Tibial nerve (tissue), 4 donors: ENCODE results near the gene ROBO1.

Experiments used
- CTCF ChIP-seq, 5 experiments: fragments of 200-600 bp in 3 of 5; fragments of 450-650 bp in 2 of 5; sonication (generic) in 3 of 5; IDR thresholded peaks; one replicate each; pipeline ENCODE4 v1.5.1; 2016 to 2019; ENCODE audit warnings: antibody characterized with exemption in 5 of 5, mild to moderate bottlenecking in 3 of 5, moderate library complexity in 2 of 5
- EP300 ChIP-seq, 2 donors: sonication (generic); formaldehyde crosslinking; IDR thresholded peaks; one replicate each; pipeline ENCODE4 v1.6.1; 2017; ENCODE audit warnings: antibody characterized with exemption in 2 of 2, mild to moderate bottlenecking in 1 of 2
- POLR2A ChIP-seq, 2 donors: fragments of 450-650 bp; IDR thresholded peaks; one replicate each; pipeline ENCODE4 v1.6.1; 2017; ENCODE audit warnings: antibody characterized with exemption in 2 of 2, mild to moderate bottlenecking in 2 of 2, moderate library complexity in 2 of 2

DNA sequence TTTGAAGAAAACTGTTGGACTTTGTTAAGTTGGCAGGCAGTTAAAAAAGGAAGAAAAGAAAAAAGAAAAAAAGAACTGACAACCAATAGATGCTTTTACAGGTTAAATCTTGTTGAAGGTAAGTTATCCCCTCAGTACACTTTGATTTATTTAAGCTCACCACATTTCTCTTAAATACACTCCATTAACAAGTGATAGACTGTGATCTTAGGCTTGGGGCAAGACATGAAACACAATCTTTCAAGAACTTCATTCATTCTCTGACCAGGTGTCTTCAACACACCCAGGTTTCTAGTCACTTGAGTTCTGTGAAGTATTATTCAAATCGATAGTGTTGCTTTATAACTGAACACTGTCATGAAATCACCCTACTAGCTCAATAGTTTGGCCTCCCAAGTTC, 751.9 kb downstream of the ROBO1 start:
- TF ChIP-seq CTCF (IDR thresholded peaks at IDR 0.05) (no peak), POLR2A (IDR thresholded peaks at IDR 0.05) (no peak), EP300 (IDR thresholded peaks at IDR 0.05) (no peak)
